NCI-H1930 (cell line): ENCODE measurements around the gene SNAI1.
"Not testable (repeated sequence)": the region's sequence is repeated elsewhere in the genome, so short reads cannot be mapped to it uniquely, and the experiment has no call there.

Source experiments
- DNase-seq, 2 experiments: peaks; one replicate each; lab custom pipeline; 2025; lab: John Stamatoyannopoulos, UW

The SNAI1 gene

GRCh38 chr20:49987015-49987867 is 4.5 kb downstream of the SNAI1 start:
- no peak for DNase-seq

- DNase-seq: no peak
These were observed 5.3 kb downstream of the SNAI1 start for GRCh38 chr20:49987868-49988690.

GRCh38 chr20:49989234-49990065 is 6.7 kb downstream of the SNAI1 start:
- no peak for DNase-seq

GRCh38 chr20:49990271-49990720 is 7.5 kb downstream of the SNAI1 start:
- no peak for DNase-seq

- DNase-seq: no peak
These were observed 10.5 kb downstream of the SNAI1 start for GRCh38 chr20:49993301-49993751.

DNA sequence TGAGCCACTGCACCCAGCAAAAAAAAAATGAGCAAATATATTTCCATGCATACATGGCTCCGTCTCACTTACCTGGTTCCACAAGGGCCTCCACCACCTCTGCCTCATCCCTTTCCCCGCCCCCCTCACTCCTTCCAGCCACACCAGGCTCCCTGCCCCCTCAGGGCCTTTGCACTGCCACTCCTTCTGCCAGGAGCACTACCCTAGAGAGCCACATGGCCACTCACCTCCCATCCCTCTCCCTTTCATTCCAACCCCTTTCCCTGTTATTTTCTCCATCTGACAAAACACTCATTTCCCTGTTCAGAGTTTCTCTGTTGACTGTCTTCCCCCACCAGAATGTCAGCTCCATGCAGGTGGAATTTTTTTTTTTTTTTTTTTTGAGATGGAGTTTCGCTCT is 12.8 kb downstream of the SNAI1 start:
- DNase-seq: no peak

- not testable (repeated sequence) for DNase-seq
These were observed 15.9 kb downstream of the SNAI1 start for GRCh38 chr20:49998478-49999188.

GRCh38 chr20:49999329-49999728 is 16.5 kb downstream of the SNAI1 start:
- no peak for DNase-seq

- not testable (repeated sequence) for DNase-seq
These were observed 17.9 kb downstream of the SNAI1 start for GRCh38 chr20:50000548-50001222.

DNA sequence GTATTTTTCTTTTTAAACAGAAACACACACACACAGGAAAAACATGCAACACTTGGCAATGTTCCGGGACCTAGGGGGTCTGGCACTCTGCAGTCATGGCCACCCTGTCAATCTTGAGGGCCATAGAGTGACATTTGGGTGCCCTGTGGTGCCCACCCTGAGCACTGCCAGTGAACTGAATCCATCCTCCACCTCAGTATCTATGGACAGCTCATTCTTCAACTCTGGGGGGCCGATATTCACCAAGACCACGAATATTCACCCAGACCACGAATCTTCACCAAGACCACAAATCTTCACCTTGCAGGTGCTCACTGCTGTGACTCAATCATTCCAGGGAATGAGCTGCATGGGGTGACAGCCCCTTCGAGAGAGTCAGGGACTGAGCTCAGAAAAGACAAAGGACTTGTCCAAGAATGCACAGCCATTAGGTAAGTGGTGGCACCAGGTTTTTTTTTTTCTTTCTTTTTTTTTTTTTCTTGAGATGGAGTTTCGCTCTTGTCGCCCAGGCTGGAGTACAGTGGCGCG is 19.1 kb downstream of the SNAI1 start:
- DNase-seq: no peak

DNA sequence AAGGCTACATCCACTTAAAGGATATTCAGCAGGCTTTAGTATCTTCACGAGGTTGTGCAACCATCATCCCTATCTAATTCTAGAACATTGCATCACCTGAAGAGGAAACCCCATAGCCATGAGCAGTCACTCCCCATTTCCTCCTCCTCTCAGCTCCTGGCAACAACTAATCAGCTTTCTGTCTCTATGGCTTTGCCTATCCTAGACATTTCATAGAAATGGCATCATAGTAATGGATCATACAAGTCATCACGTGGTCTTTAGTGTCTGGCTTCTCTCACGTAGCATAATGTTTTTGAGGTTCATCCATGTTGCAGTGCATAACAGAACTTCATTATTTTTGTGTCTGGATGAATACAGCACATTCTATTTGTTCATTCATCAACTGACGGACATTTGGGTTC is 20.5 kb downstream of the SNAI1 start:
- DNase-seq: no peak

- no peak for DNase-seq
These were observed 21.4 kb downstream of the SNAI1 start for GRCh38 chr20:50004229-50004628.

DNA sequence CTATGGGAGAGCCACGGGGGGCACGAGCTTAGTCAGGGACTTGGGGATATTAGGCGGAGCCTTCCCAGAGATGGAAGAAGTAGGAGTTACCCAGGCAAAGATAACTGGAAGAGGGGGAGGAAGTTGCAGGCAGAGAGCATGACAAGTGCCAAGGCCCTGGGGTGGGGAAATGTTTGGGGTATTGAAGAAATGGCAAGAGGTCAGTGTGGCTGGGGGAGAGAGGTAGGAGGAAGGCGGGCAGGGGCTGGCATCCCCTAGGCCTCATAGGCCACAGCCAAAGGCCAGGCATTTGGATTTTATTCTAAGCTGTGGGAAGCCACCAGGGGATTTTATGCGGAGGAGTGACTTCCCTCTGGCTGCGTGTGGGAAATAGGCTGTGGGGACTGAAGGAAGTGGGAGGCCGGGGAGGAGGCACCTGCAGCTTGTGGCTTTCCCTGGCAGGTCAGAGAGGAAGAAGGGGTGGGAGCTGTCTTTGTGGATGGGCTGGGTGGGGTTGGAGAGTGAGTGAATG is 22.7 kb downstream of the SNAI1 start:
- DNase-seq: no peak

- no peak for DNase-seq
These were observed 24.6 kb downstream of the SNAI1 start for GRCh38 chr20:50007369-50007768.

DNA sequence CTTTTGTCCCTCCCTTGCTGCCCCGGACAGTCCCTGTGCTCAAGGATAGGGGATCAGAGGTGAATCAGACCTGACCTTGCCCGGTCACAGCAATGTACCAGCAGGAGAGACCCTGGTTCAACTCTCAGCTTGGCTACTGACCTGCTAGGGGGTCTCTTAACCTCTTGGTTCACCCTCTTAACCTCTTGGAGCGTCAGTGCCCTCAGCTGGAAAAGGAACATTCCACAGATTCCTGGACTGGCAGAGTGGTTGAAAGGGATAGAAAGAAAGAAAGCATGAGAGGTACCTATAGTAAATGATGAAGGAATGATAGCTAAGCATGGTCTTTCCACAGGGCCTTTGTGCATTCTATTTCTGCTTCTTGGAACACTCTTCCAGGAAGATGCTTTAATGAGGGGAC is 25.2 kb downstream of the SNAI1 start:
- DNase-seq: no peak

DNA sequence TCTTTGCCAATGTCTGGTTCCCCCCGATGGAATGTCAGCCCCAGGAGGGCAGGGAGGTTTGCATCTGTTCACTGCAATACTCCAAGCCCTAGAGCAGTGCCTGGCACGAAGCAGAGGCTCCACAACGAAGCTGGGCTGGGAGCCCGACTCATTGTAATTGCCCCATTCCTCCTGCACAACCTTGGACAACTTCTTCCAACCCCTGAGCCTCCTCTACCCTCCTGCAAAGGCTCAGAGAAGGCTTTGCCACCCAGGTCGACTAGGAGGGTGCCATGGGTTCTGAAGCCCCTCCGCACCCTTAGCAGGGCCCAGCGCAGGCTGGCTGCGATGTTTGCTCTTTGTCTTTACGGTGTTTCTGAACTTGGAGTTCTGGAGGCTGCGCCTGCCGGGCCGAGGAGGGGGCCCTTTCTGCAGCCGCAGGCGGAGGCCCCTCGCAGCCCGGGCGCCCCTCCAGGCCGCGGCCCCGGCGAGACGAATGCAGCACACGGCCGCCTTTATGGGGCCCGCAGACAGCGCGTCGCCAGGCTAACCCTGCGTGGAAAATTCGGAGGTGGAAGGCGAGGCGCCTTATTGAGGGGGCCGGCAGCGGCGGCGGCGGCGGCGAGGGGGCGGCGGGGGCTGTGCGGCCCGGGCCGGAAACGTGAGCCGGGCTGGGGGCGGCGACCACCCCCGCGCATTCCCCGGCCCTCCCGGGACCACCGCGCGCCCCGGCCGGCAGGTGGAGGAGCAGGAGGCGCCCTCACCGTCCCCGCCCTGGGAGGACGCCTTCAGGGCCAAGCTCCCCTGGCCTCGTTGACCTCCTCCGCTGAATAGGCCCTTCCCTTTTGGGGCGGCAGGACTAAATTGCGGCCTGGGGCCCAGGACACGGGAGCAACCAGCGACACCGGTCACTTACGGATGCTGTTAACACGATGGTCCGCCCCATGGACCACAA is 27.0 kb downstream of the SNAI1 start:
- DNase-seq: no peak

DNA sequence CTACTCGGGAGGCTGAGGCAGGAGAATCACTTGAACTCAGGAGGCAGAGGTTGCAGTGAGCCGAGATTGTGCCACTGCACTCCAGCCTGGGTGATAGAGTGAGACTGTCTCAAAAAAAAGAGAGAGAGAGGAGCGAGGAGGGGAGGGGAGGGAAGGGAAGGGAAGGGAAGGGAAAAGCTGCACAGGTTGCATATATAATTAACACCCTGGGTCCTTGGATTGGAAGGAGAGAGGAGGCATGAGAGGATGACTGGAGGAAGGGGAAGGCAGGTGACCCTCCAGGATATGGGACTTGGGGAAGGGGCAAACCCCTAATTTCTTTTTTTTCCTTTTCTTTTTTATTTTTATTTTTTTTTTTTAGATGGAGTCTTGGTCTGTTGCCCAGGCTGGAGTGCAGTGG is 28.8 kb downstream of the SNAI1 start:
- DNase-seq: not testable (repeated sequence)

DNA sequence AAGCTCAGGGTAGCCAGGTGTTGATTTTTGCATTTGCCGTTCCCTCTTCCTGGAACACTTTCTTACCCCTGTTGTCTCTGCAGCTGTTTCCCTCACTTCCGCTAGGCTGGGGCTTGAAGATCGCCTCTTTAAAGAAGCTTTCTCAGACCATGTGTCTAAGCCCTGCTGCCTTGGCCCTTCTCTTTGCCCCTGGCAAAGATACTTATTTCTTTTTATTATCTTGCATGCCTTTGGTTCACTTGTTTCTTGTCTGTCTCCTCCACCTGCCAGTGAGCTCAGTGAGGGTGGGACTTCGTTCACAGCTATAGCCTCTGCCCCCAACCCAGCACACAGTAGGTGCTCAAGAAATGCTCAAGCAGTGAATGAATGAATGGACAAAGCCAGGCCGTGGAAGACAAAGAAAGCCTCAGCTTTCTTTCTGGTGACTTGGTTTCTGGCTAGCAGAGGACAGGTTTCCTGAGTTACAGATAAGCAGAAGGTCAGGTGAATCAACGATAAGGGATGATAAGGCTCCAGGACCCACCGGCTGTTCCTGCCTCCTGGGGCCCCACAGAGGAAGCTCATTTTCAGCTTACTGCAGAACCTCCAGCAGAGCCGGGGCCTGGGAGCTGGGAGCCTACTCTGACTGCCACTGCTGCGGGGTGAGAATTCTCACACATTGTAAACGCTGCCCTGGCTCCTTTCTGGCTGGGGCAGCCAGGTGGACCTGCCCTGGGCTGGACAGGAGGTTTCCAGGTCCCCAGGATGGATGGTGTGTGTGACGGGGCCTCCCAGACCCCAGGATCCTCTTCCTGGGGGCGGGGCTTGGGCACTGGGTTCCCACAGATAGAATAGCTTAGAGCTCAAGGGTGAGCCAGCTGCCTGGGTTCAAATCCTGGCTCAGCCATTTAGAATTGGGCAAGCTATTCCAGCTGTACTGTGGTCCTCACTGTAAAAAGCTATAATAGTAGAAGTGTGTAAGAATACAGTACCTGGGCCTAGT is 29.8 kb downstream of the SNAI1 start:
- no peak for DNase-seq
